ENCODE measurements around the gene CRY2. TPM values are rescaled to one million over a fixed set of nuclear protein-coding genes. Genes with fewer than 3 reads are reported as not detected.
"Not testable (repeated sequence)": the region's sequence is repeated elsewhere in the genome, so short reads cannot be mapped to it uniquely, and the experiment has no call there.

Gene CRY2
- total RNA-seq, 1 donor from 2014 or later: 12.2 TPM

DNA sequence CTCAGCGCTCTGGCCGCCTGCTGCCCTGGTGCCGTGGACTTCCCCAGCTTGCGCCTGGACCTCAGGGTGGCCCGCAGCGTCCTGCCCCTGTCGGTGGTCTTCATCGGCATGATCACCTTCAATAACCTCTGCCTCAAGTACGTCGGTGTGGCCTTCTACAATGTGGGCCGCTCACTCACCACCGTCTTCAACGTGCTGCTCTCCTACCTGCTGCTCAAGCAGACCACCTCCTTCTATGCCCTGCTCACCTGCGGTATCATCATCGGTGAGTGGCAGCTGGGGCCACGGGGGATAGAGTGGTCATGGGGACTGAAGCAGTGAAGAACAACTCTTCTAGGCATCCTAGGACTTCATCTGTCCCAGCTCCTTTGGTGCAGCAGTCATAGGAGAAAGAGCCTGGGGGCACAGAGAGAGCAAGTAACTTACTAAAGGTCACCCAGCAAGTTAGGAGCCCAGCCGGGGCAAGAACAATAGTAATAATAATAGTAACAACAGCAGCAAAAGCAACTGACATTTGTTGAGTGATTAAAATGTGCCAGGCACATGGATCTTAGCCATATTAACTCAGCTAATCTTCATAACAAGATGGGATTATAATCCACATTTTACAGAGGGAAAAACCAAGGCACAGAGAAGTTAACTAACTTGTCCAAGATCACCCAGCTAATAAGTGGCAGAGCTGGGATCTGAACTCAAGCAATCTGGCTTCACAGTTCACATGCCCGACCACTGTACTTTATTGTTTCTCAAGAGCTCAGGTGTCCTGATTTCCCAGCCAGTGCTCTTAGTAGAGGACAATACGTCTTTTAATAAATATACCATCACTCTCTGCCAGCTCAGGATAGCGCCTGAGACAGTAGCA lies 41.0 kb upstream of the CRY2 start:
- peaks cover 53% of the 10 kb centered on the region for H3K4me1 Mint-ChIP-seq (ENCODE audit: low read depth)
- H3K9me3 Mint-ChIP-seq (ENCODE audit: low read depth): no peaks in the 10 kb centered on the region
- no peaks in the 10 kb centered on the region for H3K27me3 Mint-ChIP-seq (ENCODE audit: low read depth)
- peak overlapping the region; percentile 67 for H3K27ac Mint-ChIP-seq (ENCODE audit: unreplicated experiment)
- H3K4me3 Mint-ChIP-seq (ENCODE audit: unreplicated experiment): peak overlapping the region; percentile 96
- H3K36me3 Mint-ChIP-seq (ENCODE audit: low read depth): peaks cover 15% of the 10 kb centered on the region
- no peak for TF ChIP-seq CTCF (IDR thresholded peaks at IDR 0.05)
- no peak for DNase-seq (ENCODE audit: low spot score)

DNA sequence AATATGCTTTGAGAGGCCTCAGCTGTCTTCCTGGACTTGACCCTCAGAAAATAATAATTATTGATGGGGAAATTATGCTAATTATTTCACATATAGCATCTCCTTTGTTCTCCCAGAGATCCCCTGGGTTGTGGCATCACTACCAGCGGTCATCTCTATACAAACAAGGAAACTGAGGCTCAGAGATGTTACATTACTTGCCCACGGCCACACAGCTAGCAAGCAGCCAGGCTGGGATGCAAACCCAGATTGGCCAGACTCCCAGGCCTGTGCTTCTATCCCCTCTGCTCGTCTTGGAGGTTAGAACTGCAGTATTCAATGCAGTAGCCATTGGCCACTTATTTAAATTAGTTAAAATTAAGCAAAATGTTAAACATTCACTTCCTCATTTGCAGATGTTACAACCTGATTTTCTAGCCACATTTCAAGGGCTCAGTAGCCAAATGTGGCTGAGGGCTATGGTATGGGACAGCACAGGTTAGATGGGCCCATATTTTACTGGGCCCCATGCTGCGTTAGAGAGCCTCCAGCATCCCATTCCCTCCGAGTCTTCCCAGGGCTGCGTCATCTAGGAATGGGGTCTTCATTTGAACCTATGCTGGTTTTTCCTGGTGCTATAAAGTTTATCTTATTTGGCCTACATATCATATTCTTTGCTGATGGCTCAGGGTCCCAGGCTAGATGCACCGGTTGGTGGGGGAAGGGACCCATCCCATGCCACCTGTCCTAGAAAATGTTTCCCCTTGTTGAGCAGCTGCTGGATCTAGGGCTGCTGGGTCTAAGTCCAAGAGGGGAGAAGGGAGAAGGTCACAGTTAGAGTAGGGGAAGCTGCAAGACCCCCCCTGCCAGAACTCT lies 40.1 kb upstream of the CRY2 start:
- Mint-ChIP-seq H3K27ac (ENCODE audit: unreplicated experiment) (no peak overlapping the region), H3K4me1 (ENCODE audit: low read depth) (peaks cover 47% of the 10 kb centered on the region), H3K36me3 (ENCODE audit: low read depth) (peaks cover 15% of the 10 kb centered on the region), H3K4me3 (ENCODE audit: unreplicated experiment) (peak overlapping the region; percentile 96), H3K9me3 (ENCODE audit: low read depth) (no peaks in the 10 kb centered on the region), H3K27me3 (ENCODE audit: low read depth) (no peaks in the 10 kb centered on the region)
- DNase-seq (ENCODE audit: low spot score): no peak
- TF ChIP-seq CTCF (IDR thresholded peaks at IDR 0.05): no peak

DNA sequence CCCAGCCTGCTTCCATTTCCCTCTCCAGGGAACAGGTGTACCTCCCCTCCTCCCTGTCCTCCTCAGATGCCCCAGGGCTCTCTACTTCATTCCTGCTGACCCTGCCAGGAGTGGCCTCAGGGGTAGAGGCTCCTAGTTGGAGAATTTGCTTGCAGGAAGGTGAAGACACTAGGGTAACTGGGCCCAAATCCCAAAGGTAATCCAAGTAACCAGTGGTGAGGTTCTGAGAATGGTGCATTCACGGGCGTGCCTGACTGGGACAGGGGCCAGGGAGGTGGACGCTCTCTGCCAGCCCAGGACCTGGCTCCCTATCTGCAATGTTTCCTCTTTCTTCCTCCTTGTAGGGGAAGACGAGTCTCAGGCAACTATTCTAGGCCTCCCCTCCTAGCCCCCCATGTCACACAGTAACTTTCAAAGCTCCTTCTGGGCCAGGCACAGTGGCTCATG lies 39.5 kb upstream of the CRY2 start:
- DNase-seq (ENCODE audit: low spot score): no peak
- TF ChIP-seq CTCF (IDR thresholded peaks at IDR 0.05): no peak
- Mint-ChIP-seq H3K9me3 (ENCODE audit: low read depth) (no peaks in the 10 kb centered on the region), H3K4me1 (ENCODE audit: low read depth) (peaks cover 41% of the 10 kb centered on the region), H3K36me3 (ENCODE audit: low read depth) (peaks cover 15% of the 10 kb centered on the region), H3K27me3 (ENCODE audit: low read depth) (no peaks in the 10 kb centered on the region), H3K27ac (ENCODE audit: unreplicated experiment) (no peak overlapping the region), H3K4me3 (ENCODE audit: unreplicated experiment) (peak overlapping the region; percentile 96)

GRCh38 chr11:45808427-45808826 lies 38.8 kb upstream of the CRY2 start:
- not testable (repeated sequence) for H3K27ac Mint-ChIP-seq (ENCODE audit: unreplicated experiment); H3K9me3 Mint-ChIP-seq (ENCODE audit: low read depth); DNase-seq (ENCODE audit: low spot score); H3K27me3 Mint-ChIP-seq (ENCODE audit: low read depth); H3K4me3 Mint-ChIP-seq (ENCODE audit: unreplicated experiment)
- peaks cover 40% of the 10 kb centered on the region for H3K4me1 Mint-ChIP-seq (ENCODE audit: low read depth)
- H3K36me3 Mint-ChIP-seq (ENCODE audit: low read depth): peaks cover 15% of the 10 kb centered on the region

DNA sequence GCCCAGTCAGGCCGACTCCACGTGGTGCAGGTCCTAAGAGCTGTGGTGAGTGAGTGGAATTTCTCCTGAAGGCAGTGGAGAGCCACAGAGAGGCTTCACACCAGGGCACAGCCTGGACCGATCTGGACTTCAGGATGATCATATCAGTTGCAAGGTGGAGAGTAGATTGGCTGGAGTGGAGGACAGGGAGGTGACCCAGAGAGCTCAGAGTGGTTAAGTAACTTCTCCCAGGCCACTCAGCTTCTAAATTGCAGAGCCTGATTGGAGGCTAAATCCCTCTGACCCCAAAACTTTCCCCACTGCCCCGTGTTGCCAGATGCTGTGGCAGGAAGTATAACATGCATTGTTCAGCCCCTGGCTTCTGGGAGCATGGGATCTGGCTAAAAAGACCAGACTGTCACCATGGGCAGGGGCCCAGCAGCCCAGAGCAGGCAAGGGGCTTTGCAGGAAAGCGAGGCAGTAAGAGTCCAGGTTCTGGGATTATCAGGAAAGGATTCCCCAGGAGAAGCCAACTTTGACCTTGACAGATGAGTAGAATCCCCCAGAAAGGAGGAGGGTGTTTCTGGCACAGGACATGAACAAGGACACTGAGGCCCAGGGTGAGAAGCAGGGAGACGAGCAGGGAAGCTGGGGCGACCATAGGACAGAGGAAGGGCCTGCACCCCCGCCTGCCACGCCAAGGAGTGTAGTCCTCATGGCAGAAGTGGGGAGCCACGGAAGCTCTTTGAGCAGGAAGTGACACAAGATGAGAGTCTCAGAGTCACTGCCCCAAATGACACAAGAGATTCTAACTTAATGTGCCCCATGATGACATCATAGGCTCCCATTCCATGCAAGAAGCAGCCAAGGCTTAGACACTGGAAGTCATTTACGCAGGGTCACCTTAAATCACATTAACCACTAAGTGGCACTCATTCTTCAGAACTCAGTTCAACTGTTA lies 37.5 kb upstream of the CRY2 start:
- no peak for DNase-seq (ENCODE audit: low spot score)
- Mint-ChIP-seq H3K9me3 (ENCODE audit: low read depth) (no peaks in the 10 kb centered on the region), H3K4me3 (ENCODE audit: unreplicated experiment) (no peak overlapping the region), H3K4me1 (ENCODE audit: low read depth) (peaks cover 37% of the 10 kb centered on the region), H3K36me3 (ENCODE audit: low read depth) (peaks cover 15% of the 10 kb centered on the region), H3K27ac (ENCODE audit: unreplicated experiment) (peak overlapping the region; percentile 63), H3K27me3 (ENCODE audit: low read depth) (no peaks in the 10 kb centered on the region)
- TF ChIP-seq CTCF (IDR thresholded peaks at IDR 0.05): no peak
